ENCODE measurements around the gene ICA1. TPM values are rescaled to one million over a fixed set of nuclear protein-coding genes. Genes with fewer than 3 reads are reported as not detected.
A peak's percentile ranks its signal among the peaks of the same experiment; 100 is the strongest.

Gene ICA1
- total RNA-seq, 1 experiment from 2014 or later, result not detected

DNA sequence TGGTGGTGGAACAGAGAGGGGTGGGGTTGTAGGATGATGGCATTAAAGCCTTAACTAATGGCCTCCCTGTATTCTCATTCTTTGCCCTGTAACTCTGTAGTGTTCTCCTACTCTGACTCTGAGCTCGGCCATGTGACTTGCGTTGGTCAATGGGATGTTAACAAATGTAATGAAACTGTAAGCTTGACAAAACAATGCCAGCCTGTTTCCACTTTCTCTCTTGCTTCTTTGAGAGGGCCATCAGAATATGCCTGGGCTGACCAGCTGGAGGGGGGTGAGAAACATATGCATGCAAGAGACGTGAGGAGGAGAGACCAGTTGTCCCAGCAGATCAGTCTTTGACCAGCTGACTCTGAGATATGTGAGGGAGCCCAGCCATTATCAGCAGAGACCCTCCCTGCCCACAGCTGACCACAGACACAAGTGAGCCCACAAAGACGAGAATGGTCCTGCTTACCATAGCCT lies 100.6 kb downstream of the ICA1 start:
- DNase-seq (ENCODE audit: low read depth), result no peak

DNA sequence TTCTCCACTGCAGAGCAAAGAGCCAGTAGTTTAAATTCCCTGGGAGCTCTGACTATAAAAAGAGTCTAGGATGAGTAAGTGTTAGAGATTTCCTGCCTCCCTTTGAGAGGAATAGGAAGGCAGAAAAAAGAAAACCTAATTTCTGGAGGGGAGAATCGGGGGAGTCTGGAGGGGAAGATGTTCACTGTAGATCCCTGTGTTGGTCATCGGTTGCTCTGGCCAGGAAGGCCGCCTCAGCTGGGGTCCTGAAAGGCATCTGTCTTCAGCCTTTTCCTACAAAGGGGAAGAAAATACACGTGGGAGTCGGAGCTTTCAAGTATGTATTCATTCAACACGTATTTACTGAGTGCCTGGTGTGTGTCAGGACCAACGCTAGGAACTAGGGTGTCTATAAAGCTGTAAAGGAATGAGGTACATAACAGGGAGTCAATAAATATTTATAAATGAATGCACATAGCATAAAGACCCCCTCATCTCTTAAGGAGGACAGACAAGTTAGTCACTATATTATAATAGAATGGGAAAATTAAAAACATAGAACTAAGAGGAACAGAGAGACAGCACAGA lies 101.1 kb downstream of the ICA1 start:
- DNase-seq (ENCODE audit: low read depth), result no peak

DNA sequence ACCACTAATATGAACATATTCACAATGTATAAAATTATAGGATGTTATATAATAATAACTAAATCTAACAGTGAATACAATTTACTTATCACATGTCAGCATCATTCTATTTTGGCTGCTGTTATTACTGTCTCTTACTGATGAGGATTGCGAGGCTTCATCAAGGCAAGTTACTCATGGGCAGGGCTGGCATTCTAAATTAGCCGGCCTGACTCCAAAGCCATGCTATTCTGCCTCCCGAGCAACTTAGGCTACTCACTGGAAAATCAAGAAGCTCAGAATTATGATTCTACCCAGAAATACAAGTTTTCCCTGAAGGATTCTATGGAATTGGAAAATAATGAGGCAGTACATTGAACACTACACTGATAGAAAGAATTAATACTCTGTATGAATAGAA lies 101.7 kb downstream of the ICA1 start:
- no peak for DNase-seq (ENCODE audit: low read depth)

DNA sequence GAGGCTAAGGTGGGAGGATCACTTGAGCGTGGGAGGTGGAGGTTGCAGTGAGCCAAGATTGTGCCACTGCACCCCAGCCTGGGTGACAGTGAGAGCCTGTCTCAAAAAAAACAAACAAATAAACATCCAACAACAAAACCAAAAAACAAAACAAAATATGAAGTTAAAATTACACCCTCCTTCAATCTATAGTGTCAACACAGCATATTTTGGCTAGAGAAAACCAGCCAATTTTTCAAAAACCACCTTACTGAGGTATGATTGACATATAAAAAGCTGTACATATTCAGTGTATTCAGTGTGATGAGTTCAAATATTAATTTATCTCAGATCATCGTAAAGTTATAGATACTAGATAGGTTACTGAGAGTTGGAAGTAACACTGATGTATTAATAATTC lies 102.4 kb downstream of the ICA1 start:
- DNase-seq (ENCODE audit: low read depth), result no peak

DNA sequence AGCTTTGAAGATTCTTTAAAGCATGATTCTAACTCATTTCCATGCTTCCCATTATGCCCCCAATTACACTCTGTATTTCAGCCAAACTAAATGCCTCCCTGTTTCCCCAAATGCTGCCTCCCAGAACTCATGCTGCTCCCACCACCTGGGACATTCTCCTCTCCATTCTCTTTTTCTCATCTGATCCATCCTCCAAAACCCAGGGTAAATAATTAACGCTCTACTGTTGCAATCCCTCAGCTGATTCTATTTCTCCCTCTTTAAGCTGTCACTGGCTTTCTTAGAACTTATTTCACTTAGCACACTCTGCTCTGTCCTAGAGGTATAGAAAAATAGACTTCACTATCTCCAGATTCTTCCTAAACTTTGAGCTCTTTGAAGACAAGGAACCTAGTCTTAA lies 104.7 kb downstream of the ICA1 start:
- no peak for DNase-seq (ENCODE audit: low read depth)

DNA sequence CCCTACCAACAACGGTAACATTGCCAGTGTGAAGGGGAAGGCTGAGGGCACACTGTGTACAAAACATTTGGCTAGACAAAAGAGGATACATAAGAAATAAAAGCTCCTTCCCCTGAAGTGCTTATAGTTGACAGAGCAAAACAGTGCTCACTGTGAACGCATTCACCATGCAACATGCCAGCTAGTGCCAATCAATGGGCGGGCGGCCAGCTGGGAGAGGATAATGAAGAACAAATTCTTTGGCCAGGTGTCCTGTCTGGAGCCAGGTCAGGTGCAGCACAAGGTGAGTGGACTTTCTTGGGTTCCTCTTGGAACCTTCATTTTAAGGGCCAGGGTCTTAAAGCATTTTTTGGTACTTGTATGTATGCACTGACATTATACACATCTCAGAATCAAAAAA lies 106.1 kb downstream of the ICA1 start:
- DNase-seq (ENCODE audit: low read depth), result no peak

DNA sequence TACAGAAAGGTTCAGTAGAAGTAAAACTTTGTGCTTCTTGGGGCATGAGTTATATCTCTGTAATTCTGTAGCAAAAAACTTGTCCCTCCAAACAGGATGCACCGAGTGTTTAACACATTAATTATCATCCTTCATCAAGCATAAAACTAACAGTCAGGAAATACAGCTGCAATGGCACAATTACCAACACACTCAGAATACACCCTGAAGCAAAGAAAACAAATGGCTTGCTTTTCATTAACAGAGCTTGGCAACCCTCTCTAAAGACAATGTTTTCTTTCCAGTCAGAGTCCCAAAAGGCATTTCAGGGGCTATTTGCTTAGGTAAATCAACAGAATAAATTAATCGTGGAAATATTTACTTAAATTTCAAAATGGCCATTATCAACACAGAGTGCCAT lies 107.7 kb downstream of the ICA1 start:
- no peak for DNase-seq (ENCODE audit: low read depth)

DNA sequence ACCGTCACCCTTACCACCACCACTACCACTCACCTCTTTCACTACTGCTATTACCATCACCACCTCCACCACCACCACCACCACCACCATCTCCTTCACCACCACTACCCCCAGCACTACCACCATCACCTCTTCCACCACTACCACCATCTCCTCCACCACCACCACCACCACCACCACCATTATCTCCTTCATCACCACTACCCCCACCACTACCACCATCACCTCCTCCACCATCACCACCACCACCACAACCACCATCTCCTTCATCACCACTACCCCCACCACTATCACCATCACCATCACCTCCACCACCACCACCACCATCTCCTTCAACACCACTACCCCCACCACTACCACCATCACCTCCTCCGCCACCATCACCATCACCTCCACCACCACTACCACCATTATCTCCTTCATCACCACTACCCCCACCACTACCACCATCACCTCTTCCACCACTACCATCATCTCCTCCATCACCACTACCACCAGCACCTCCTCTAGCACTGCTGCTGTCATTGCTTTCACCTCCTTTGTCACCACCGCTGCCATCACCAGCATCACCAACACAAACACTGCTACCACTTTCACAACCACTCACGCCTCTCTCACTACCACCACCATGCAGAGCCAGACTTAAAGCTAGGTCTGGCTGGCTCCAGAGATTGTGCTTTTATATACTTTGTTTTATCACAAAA lies 109.3 kb downstream of the ICA1 start:
- DNase-seq (ENCODE audit: low read depth), result no peak

DNA sequence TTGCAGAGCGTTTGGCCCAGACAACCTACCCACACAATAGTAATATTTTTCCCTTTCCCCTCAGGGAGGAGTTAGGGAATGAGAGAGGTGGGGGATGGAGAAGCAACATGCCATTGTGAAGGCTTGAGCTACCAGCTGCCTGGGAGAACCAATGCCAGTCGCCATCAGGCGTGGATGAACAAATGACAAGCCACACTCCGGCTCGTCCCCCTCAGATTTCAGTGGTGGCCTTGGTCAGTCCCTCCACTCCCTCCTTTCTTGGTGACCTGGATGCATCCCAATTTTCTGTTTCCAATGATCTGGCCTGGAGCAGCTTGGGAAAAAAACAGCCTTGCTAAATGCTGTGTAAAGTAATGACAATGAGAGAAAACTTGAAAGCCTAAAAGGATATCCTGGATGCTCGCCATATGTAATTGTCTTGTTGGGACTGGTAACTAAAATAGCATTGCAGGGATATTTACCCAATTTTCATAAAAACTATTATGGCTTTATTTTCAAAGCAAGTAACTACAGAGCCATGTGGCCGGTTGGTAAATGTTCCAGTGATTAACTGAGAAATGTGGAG lies 110.7 kb downstream of the ICA1 start:
- DNase-seq (ENCODE audit: low read depth), result no peak

DNA sequence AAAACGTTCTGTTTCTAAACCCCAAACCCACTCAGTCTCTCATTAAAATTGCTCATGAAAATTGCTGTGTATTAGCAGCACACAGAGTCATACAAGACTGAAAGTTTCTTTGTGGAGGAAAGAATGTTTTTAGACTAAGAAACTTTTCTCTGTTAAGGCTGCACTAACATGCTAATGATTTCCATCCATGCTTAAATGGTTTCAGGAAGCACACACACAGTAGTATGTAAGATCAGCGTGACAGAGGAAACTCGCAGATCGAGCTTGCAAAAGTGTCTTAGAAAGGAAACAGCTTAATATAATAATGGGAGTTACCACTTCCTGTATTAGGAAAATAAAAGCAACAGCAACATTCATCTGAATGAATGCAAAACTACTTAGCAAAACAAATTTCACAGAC lies 112.7 kb downstream of the ICA1 start:
- no peak for DNase-seq (ENCODE audit: low read depth)

DNA sequence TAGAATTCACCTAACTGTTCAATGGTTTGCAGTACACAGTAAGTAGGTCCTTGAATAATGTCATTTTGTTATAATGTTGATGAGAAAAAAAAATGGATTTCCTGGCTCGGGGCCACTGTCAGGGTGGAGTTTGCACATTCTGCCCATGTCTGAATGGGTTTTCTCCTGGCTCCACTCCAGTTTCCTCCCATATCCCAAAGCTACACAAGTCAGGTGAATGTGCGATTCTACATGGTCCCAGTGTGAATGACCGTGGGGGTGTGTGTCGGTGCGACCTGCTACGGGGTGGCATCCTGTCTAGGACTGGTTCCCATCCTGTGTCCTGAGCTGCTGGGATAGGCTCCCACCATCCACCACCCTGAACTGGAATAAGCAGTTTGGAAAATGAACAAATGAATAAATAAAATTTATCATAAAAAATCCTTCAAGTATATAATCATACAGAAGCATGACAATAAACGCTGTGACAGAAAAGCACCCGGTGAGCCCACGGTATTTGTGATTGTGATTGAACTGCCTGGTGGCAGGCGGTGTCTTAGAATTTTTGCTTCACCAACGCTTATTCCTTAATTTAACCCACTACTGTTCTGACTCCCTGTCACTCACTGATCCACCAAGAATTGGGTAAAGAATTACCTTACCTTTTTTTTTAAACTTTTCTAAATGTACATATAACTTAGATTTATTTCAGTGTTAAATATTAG lies 114.1 kb downstream of the ICA1 start:
- DNase-seq (ENCODE audit: low read depth), result no peak

DNA sequence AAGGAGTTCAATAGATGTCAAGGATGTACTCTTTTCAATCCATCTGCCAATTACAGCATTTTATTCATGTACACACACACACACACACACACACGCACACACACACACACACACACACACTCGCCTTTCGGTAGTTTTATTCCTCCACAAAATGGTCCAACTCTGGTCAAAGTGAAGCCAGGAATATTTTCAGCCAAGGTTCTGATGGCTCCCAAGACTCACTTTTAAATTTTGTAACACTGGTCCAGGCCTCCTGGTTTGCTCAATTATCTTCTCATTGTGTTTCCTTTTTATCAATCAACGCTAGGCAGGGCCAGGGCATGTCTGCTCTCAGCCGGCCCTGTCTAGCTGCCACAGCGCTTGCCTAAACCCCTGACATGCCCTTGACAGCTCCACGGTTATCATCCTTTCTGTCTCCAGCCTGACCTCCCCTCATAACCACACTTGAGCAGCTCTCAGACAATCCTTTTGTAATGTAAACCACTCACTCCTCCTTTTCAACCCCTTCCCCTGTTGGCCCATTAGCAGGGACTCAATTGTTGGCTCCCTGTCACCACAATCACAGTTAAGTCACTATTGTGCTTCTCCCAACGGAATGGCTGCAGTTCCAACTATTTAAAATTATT lies 115.1 kb downstream of the ICA1 start:
- no peak for DNase-seq (ENCODE audit: low read depth)

DNA sequence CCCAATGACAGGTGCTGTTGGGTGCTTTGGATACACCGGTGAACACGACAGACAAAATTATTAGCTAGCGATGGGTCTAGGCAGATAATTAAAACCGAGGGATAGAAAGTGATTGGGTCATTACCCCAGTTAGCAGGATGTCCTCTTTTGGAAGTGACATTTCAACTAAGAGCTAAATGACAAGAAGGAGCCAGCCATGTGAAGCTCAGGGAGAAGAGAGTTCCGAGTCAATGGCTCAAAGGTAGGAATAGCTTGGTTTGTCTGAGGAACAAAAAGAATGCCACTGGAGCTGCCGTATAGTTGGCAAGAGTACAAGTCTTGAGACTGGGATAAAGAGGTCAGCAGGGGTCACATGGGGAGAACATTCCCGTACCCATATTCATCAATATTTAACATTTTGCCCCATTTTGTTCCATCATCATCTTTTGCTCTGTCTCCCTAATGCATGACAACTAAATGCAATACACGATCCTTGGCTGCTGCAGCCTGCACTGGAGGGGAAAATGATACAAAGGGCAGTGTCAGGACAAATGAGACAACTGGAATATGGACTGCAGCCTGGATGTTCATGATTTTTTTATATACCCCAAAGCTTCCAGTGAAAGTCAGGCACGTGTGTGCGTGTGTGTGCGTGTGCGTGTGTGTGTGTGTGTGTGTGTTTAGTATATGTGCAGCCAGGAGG lies 115.7 kb downstream of the ICA1 start:
- DNase-seq (ENCODE audit: low read depth), result no peak

DNA sequence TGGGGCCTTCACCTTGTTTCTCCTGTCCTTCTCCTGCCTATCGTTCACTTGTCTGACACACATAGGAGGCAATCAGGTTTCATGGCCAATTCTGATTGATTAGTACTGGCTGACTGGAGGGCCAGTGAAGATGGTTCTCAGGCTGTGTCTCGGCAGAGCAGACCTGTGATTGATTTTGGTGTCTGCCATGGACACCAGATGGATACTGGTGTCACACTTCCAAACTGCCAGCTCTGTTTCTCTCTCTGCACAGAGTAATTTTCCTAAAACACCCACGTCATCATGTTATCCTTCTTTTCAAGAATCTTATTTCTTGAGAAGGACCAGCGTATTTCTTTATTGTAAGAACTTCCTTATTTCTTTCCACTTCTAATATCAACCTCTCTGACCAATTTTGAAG lies 117.1 kb downstream of the ICA1 start:
- no peak for DNase-seq (ENCODE audit: low read depth)

DNA sequence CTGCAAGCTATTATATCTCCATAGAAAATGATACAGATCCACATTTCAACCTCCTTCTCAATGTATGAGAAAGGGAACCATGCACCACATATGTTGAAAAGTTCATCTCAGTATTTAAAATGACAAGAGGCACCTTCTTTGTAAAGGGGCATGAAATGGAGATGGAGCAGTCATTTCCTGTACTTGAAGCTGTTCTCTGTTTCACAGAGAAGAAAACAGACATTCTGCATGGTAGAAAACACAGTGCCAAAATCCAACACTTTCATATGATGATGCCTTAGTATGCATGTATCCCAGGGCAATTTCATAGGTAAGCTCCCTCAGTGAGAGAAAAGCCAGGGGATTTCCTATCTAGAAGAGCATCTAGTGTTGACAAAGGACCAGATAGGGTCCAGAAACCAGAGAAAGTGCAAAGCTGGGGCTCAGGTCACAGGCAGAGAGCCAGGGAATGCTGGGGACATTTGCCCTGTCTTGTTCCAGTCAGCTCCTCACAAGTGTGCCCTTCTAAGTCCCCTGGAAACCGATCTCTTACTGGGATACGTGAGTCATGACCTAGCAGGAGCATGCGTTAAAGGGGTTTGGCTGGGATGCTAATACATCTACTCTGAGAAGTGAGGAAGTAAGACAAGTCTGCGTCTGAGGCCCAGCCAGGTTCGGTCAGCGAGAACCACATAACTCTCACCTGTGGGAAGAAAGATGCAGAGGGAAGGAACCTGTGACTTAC lies 118.7 kb downstream of the ICA1 start:
- DNase-seq (ENCODE audit: low read depth), result peak; percentile 21

DNA sequence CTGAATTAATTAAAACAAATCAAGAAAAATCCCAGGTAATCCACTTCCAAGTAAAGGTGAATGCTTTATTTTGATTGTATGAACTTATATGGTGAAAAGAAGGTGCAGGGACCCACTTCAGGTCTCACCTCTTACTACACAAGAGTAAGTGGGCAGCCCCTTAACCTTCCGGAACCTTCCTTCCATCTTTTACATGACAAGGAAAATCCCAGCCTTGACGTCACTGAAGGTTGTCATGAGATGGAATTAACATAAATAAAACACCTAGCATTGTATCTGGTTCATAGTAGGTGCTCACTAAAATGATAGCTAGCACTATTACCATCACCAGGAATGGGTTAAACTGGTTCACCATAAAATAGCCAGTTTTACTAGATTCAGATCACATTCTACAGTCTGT lies 119.5 kb downstream of the ICA1 start:
- DNase-seq (ENCODE audit: low read depth), result no peak

DNA sequence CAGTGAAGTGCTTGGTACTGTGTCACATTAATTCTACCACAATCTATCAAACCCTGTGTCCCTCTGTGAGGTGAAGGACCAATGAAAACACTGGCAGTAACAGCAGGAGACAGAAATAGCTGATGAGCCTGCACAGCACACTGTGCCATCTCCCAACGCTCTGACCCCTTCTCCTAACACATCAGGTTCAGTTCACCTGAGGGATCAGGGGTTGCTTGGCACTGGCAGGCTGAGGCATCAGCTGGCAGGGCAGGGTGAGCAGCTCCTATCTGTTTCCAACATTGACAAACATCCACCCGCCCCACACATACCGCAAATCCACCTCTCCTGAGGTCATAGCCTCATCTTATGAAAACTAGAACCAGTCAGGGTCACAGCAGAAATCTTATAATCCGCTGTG lies 120.9 kb downstream of the ICA1 start:
- DNase-seq (ENCODE audit: low read depth), result no peak

DNA sequence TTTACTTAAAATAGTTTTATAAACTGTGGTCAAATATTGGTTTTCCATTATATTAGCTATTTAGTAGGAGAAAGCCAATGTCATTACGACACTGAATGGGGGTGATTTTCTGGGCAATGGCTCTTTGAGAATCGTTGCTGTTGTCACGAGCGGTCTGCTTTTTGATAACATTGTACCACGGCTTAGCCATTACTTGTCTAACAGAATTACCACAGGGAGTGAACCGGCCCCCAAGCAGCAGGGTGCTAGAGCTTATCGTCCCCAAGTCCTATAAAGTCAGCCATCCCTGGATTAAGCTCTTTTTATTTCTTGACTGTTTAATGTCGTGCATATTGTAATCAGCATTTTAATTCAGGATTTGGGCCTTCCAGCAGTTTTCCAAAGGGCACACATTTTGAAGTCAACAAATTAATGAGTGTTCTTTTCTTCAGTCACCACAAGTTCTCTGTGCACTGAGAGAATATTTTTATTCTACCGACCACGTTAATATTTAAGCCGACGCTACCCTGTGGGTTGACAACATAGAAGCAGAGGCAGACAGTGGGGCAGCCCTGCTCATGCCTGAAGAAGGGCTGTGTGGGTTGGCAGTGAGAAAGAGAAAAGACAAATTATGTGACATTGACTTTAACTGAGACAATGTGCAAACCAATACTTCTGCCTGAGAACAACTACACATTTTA lies 125.8 kb downstream of the ICA1 start:
- DNase-seq (ENCODE audit: low read depth), result no peak

DNA sequence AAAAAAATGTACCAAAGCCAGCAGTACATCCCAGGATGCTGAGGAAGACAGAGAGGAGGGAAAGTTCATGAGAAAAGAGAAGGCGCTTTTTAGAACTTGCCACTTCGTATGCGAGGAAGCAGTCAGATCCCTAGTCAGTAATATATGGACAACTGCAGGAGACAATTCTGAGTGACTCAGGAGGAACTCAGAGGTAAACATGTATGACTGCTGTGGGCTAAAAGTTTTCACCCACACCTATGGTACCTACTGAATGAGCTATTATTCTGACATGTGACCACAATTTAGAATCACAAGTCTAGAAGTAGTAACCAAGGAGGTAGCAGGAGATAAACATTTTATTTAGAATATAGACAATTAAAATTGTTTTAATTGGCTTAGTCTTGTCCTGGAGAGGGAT lies 126.5 kb downstream of the ICA1 start:
- no peak for DNase-seq (ENCODE audit: low read depth)

DNA sequence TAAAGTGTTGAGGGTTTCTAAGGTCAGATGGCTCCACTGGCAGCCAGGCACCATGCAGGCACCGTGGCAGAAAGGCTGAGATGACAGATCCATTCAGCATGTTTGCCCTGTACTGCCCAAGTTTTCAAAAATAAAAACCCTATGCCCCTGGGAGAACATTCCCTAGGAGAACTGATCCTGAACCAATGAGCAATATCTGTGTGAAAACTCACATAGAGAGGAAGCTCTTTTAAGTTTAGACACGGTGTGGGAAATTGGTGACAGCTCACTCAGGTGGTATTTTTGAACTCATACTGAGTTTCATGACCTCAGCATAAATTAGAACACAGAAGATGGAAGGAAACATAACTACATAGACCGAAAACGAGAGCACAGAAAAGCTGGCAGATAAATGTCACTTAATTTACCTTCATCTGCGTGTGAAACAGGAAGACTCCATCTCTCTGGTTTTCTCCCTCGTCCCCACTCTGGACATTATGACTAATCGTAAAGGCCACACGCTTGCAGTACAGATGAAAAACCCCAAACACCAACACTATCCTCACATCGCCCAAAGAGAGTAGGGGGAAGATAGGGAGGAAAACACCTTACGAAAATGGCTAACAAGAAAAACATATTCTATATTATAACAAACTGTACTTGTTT lies 127.8 kb downstream of the ICA1 start:
- DNase-seq (ENCODE audit: low read depth), result peak; percentile 12

All from LHCN-M2 (cell line).